KMS-11 (cell line): ENCODE measurements around the gene SZT2.

ENCODE experiments used
- H2AFZ ChIP-seq: fragments of 200-600 bp; sonication (generic); 2 replicates; pipeline ENCODE4 v1.6.1; 2016; ENCODE audit warnings: antibody characterized with exemption, mixed run types, low read depth
- H3K27ac ChIP-seq: fragments of 200-600 bp; sonication (generic); 2 replicates; pipeline ENCODE4 v1.6.1; 2016; ENCODE audit warnings: mild to moderate bottlenecking, mixed run types
- H3K27me3 ChIP-seq: fragments of 200-600 bp; sonication (generic); 2 replicates; pipeline ENCODE4 v1.6.1; 2017; ENCODE audit warnings: mild to moderate bottlenecking, low read depth, mixed run types, moderate library complexity; ENCODE audit not compliant: insufficient read depth
- H3K36me3 ChIP-seq: fragments of 200-600 bp; sonication (generic); 2 replicates; pipeline ENCODE4 v1.6.1; 2017; ENCODE audit warnings: mild to moderate bottlenecking, mixed run types; ENCODE audit not compliant: insufficient read depth
- H3K4me1 ChIP-seq: fragments of 200-600 bp; sonication (generic); 2 replicates; pipeline ENCODE4 v1.6.1; 2016; ENCODE audit warnings: mild to moderate bottlenecking, low read depth, mixed run types; ENCODE audit not compliant: poor library complexity, severe bottlenecking
- H3K4me2 ChIP-seq: fragments of 200-600 bp; sonication (generic); 2 replicates; pipeline ENCODE4 v1.7.0; 2016; ENCODE audit warnings: mild to moderate bottlenecking, mixed run types
- H3K4me3 ChIP-seq: fragments of 200-600 bp; sonication (generic); IDR thresholded peaks from 2 replicates; pipeline ENCODE4 v1.6.1; 2017; ENCODE audit warnings: low read depth, low read length, mixed read lengths; ENCODE audit not compliant: insufficient read depth
- H3K79me2 ChIP-seq: fragments of 200-600 bp; sonication (generic); 2 replicates; pipeline ENCODE4 v1.6.1; 2016; ENCODE audit warnings: low read depth, mixed run types; ENCODE audit not compliant: insufficient read depth
- H3K9ac ChIP-seq: fragments of 200-600 bp; sonication (generic); 2 replicates; pipeline ENCODE4 v1.6.1; 2016; ENCODE audit warnings: mild to moderate bottlenecking, mixed run types
- H4K20me1 ChIP-seq: fragments of 200-600 bp; sonication (generic); 2 replicates; pipeline ENCODE4 v1.6.1; 2016; ENCODE audit warnings: mild to moderate bottlenecking, mixed run types; ENCODE audit not compliant: insufficient read depth
- TF ChIP-seq, protein P1 (sequence below): fragments of 200-600 bp; sonication (generic); conservative IDR thresholded peaks from 2 replicates; pipeline ENCODE4 v1.6.1; 2017; ENCODE audit warnings: low read depth, mild to moderate bottlenecking, antibody characterized with exemption, low read length, moderate library complexity, mixed read lengths

SZT2 gene

DNA sequence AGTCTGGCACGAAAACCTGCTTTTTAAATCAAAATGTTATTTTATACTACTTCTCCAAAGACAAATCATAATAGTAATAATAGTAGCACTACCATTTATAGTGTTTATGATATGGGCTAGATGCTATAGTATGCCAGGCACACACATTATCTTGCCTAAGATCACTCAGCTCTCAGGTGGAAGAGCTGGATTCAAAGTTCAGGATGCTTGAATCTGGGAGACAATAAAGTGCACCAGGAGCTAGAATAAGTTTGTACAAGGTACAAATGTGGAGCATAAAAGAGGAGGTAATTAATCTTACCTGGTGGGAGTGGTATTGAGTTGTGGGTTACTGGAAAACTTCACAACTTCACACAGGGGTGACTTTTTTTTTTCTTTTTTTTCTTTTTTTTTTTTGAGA is 11.9 kb upstream of the SZT2 start:
- Histone ChIP-seq H3K4me3 (no peak overlapping the region), H3K36me3 (no peaks in the 10 kb centered on the region), H3K4me1 (no peaks in the 10 kb centered on the region), H4K20me1 (no peaks in the 10 kb centered on the region), H3K79me2 (no peaks in the 10 kb centered on the region), H3K4me2 (no peak overlapping the region), H3K27ac (no peak overlapping the region), H3K9ac (no peak overlapping the region), H2AFZ (no peak overlapping the region), H3K27me3 (no peaks in the 10 kb centered on the region)
- TF ChIP-seq, protein P1, sequence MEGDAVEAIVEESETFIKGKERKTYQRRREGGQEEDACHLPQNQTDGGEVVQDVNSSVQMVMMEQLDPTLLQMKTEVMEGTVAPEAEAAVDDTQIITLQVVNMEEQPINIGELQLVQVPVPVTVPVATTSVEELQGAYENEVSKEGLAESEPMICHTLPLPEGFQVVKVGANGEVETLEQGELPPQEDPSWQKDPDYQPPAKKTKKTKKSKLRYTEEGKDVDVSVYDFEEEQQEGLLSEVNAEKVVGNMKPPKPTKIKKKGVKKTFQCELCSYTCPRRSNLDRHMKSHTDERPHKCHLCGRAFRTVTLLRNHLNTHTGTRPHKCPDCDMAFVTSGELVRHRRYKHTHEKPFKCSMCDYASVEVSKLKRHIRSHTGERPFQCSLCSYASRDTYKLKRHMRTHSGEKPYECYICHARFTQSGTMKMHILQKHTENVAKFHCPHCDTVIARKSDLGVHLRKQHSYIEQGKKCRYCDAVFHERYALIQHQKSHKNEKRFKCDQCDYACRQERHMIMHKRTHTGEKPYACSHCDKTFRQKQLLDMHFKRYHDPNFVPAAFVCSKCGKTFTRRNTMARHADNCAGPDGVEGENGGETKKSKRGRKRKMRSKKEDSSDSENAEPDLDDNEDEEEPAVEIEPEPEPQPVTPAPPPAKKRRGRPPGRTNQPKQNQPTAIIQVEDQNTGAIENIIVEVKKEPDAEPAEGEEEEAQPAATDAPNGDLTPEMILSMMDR: no peak

DNA sequence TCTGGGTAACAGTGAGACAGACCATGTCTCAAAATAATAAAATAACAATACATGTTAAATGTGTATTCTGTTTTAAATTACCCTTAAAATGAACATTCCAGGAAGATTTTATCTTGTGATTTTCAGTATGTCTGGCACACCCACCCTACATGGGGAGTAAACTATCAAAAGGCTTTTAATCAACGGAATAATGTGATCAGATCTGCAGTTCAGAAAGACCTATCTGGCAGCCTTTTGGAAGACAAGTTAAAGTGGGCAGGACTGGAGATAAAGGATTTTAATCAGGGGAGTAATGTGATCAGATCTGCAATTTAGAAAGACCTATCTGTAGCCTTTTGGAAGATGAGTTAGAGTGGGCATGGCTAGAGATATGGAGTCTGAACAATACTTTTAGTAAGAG is 10.2 kb upstream of the SZT2 start:
- H3K36me3 ChIP-seq: no peaks in the 10 kb centered on the region; the same call in 1 of the 2 replicates
- H4K20me1 ChIP-seq: no peaks in the 10 kb centered on the region
- H3K4me1 ChIP-seq: no peaks in the 10 kb centered on the region
- H3K79me2 ChIP-seq: no peaks in the 10 kb centered on the region
- no peak overlapping the region for H2AFZ ChIP-seq
- no peak overlapping the region for H3K4me3 ChIP-seq
- H3K4me2 ChIP-seq: no peak overlapping the region
- H3K9ac ChIP-seq: no peak overlapping the region
- H3K27me3 ChIP-seq: no peaks in the 10 kb centered on the region
- H3K27ac ChIP-seq: no peak overlapping the region
- TF ChIP-seq, protein P1: no peak

DNA sequence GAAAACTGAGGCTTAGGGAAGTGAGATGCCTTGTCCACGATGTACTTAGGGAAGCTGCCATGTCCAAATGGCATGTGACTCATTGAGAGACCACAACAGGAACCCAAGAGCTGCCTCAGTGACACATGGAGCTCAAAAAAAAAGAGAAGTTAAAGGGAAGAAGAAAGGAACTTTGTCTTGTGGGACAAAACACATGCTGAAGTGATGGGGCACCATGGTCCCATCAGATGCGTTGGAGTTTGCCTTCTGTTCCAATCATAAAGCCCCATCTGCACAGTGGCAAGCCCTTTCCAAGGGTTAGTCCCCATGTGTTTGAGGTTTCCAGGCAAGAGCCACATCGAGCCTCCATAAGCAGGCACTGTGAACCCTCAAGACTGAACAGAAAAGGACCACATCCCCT is 8.1 kb upstream of the SZT2 start:
- Histone ChIP-seq H3K79me2 (no peaks in the 10 kb centered on the region), H3K9ac (no peak overlapping the region), H3K4me2 (no peak overlapping the region), H3K27me3 (no peaks in the 10 kb centered on the region), H3K27ac (no peak overlapping the region), H4K20me1 (no peaks in the 10 kb centered on the region), H3K4me3 (no peak overlapping the region), H3K36me3 (no peaks in the 10 kb centered on the region; the same call in 1 of the 2 replicates), H2AFZ (no peak overlapping the region), H3K4me1 (no peaks in the 10 kb centered on the region)
- TF ChIP-seq, protein P1: no peak

DNA sequence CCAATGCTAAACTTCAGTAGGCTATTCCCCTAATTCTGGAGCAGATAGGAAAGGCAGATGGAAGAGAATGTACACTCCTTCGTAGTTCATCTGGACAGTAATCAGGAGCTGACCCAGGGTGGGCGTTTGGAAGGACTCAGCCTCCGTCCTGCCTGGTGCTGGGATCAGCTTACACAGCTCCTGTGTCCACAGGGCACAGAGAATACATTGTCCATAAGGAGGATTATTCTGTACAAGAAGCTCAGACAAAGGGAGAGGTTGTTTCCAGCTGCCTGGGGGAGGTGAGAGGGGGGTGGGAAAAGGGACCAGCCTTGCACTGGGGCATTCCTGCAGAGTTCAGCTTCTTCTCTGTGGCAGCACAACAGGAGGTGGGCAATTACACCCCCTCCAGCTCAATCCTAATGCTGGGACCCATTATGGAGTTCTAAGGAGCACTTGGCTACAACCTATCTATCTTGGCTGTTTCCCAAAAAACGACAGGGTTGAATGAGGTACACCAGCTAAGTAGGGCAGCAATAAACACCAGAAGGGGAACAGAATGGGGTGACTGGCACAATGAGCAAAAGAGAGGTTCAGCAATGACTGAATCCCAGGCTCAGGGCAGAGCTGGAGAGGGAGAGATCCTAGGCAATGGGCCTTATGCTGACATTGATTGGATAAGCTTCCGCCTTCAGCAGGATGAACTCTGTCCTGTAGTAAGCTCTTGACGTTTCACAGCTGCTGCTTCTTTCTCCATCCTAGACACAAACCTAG is 7.5 kb upstream of the SZT2 start:
- no peaks in the 10 kb centered on the region for H4K20me1 ChIP-seq

More for the DNA sequence above, 7.5 kb upstream of the SZT2 start:
- H3K79me2 ChIP-seq: no peaks in the 10 kb centered on the region
- H3K4me2 ChIP-seq: no peak overlapping the region
- H3K9ac ChIP-seq: no peak overlapping the region
- H2AFZ ChIP-seq: no peak overlapping the region
- H3K36me3 ChIP-seq: no peaks in the 10 kb centered on the region; the same call in 1 of the 2 replicates
- TF ChIP-seq, protein P1: no peak
- no peaks in the 10 kb centered on the region for H3K4me1 ChIP-seq
- H3K27me3 ChIP-seq: no peaks in the 10 kb centered on the region
- H3K27ac ChIP-seq: no peak overlapping the region
- no peak overlapping the region for H3K4me3 ChIP-seq
